Measurements from ENCODE around the gene B4GALT2. TPM values are rescaled to one million over a fixed set of nuclear protein-coding genes. Genes with fewer than 3 reads are reported as not detected.

B4GALT2 gene
- total and polyA plus RNA-seq, 2 of the 8 experiments (the other 6 are each of a cell fraction or from before 2014, with no cell fraction given), result 56.5 to 121 TPM

GRCh38 chr1:43946236-43947060 lies 32.6 kb upstream of the B4GALT2 start, which contains the start of gene IPO13 (continued):
- peak in 1 of 2 experiments; percentile 56; a peak in 2 of 4 replicates for TF ChIP-seq HDAC2 (IDR thresholded peaks at IDR 0.05; ENCODE audit: borderline replicate concordance in 1 of 2, low read depth in 2 of 2, low read length in 2 of 2)
- peak; percentile 24; the same call in 1 of the 2 replicates for TF ChIP-seq TBP (IDR thresholded peaks at IDR 0.05; ENCODE audit: low read depth, low read length)
- no peak for TF ChIP-seq CHD2 (IDR thresholded peaks at IDR 0.05; ENCODE audit: low read length)
- no peak for TF ChIP-seq SRF (IDR thresholded peaks at IDR 0.05; ENCODE audit: low read depth, low read length)
- peak; percentile 75 to 85 (median 82) for TF ChIP-seq CTCF (IDR thresholded peaks at IDR 0.05; ENCODE audit: control extremely low read depth in 1 of 3, insufficient read depth in 1 of 3, low read depth in 1 of 3, low read length in 3 of 3)
- TF ChIP-seq CEBPB (IDR thresholded peaks at IDR 0.05; ENCODE audit: low read depth, low read length), result no peak
- TF ChIP-seq CBX5 (IDR thresholded peaks at IDR 0.05; ENCODE audit: low read depth, low read length), result no peak
- TF ChIP-seq CHD1 (IDR thresholded peaks at IDR 0.05; ENCODE audit: low read depth, low read length), result no peak
- TF ChIP-seq POLR2A (IDR thresholded peaks at IDR 0.05; ENCODE audit: control extremely low read depth in 1 of 2, low read depth in 2 of 2, low read length in 2 of 2), result no peak

Data from H1 (cell line).